Cardiac atrium fibroblast (primary cell): ENCODE measurements around the gene NDC80. TPM values are rescaled to one million over a fixed set of nuclear protein-coding genes. Genes with fewer than 3 reads are reported as not detected.

Source experiments
- total RNA-seq: library from RNA; depleted of rRNA; stranded (reverse); fragments of >200 nt; gene quantifications from 2 replicates; pipeline ENCODE4 v1.2.3, GENCODE V29; 2015

Gene NDC80
- 5.2 and 9.1 TPM in 2 replicates for total RNA-seq

DNA sequence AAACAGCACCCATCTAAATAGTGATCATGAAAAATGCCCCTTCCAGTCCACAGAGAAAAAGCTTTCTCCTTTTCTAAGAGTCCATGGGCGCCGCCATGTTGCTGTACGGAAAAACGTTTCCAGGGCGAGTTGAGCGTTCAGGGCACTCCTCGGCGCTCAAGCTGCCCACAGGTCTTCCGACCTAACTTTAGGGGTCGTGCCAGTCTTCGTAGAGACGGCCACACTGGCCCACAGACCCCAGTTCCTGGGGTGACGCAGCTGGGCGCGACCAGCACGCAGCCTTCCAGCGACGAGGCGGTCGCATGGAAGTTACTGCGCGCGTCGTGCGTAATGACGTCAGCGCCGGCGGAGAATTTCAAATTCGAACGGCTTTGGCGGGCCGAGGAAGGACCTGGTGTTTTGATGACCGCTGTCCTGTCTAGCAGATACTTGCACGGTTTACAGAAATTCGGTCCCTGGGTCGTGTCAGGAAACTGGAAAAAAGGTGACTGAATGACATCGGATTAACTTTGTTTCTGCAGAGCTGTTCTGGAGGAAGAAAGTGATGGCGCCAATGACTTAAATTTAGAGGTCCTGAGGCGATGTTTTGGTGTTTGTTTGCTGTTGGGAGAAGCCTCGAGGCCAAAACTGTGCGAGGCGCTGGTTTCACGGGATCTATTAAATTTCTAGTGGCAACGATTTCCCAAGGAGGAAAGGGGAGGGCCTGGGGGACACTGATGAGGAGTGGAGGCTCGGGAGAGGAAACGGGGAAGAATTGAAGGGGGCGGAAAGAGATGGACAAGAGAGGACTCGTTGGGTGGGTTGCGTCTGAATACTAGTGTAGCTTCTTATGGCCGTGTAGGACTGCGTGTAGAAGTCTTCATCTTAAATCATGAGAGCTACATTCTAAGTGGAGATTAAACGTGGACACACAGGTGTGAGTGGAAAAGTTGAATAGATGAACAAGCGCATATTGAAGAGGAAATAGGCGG, at the start of gene NDC80, which contains the start of gene METTL4:
Gene NDC80, plus strand, starts transcription at position 358 of the 971 bp plus-strand sequence. CDS start 1,429 bp downstream, outside the sequence.
Gene METTL4, minus strand, starts transcription at position 306 of the 971 bp plus-strand sequence. CDS start 4,289 bp downstream, outside the sequence.

GRCh38 chr18:2655178-2655953, 84.0 kb downstream of the NDC80 start, which contains the start of gene SMCHD1:
TSS of gene SMCHD1 (plus strand) at chr18:2655726. CDS start at chr18:2656076, 350 bp downstream.

Other genes starting within 250 kb of the NDC80 start
- 4.7 and 4.9 TPM in 2 replicates for gene METTL4, start 52 bp upstream of the NDC80 start, total RNA-seq
- 35.6 and 49.7 TPM in 2 replicates for gene SMCHD1, start 84.2 kb downstream of the NDC80 start, total RNA-seq